Heart right ventricle (tissue), 16 donors: ENCODE results near the gene BID. TPM values are rescaled to one million over a fixed set of nuclear protein-coding genes. Genes with fewer than 3 reads are reported as not detected.

Experiments used
- ATAC-seq, 8 donors: fragments of 200-7000 bp; cut with Tn5 transposase; one replicate each; pipeline ENCODE4 v1.9.1; 2020; ENCODE audit warnings: mild to moderate bottlenecking in 8 of 8, moderate library complexity in 8 of 8, moderate number of reproducible peaks in 1 of 8
- DNase-seq, 2 donors: peaks; one replicate each; pipeline ENCODE4 v3.0.0-alpha.2; 2020
- H3K27ac ChIP-seq, 10 donors: fragments of 200-600 bp; sonication (generic) in 2 of 10; one replicate each; pipeline versions ENCODE4 v1.5.0 to v1.8.0; 2020 to 2022; ENCODE audit warnings: mild to moderate bottlenecking in 3 of 10
- H3K27me3 ChIP-seq, 7 donors: fragments of 200-600 bp; one replicate each; pipeline ENCODE4 v1.8.0; 2021 to 2022; ENCODE audit warnings: mild to moderate bottlenecking in 2 of 7
- H3K36me3 ChIP-seq, 9 donors: fragments of 200-600 bp; sonication (generic) in 1 of 9; one replicate each; pipeline versions ENCODE4 v1.5.0 to v1.8.0; 2020 to 2022; ENCODE audit warnings: mild to moderate bottlenecking in 2 of 9
- H3K4me1 ChIP-seq, 9 donors: fragments of 200-600 bp; sonication (generic) in 1 of 9; one replicate each; pipeline versions ENCODE4 v1.5.0 to v1.8.0; 2020 to 2022; ENCODE audit warnings: mild to moderate bottlenecking in 4 of 9
- H3K4me3 ChIP-seq, 10 donors: fragments of 200-600 bp; sonication (generic) in 2 of 10; one replicate each; pipeline versions ENCODE4 v1.5.0 to v1.8.0; 2020 to 2022; ENCODE audit warnings: mild to moderate bottlenecking in 7 of 10, moderate library complexity in 2 of 10
- H3K9me3 ChIP-seq, 11 donors: fragments of 200-600 bp in 10 of 11; sonication (generic) in 2 of 11; one replicate each; pipeline versions ENCODE4 v1.5.0 to v1.8.0; 2013 to 2022; ENCODE audit warnings: mild to moderate bottlenecking in 2 of 11, control low read depth in 1 of 11, moderate library complexity in 1 of 11
- CTCF ChIP-seq, 9 donors: fragments of 200-600 bp; sonication (generic) in 2 of 9; IDR thresholded peaks; one replicate each; pipeline versions ENCODE4 v1.5.0 to v1.8.0; 2021 to 2022; ENCODE audit warnings: antibody characterized with exemption in 9 of 9, mild to moderate bottlenecking in 5 of 9, moderate library complexity in 1 of 9
- WGBS, 2 donors: extraction: QIAGEN DNeasy Blood & Tissue Kit; methylation state at CpG; one replicate each; pipeline ENCODE4 v1.1.7; 2013; ENCODE audit warnings: inconsistent platforms in 1 of 2; 5-methylcytosine and 5-hydroxymethylcytosine counted together
- intact Hi-C, 10 donors: fragments of 100-400 bp; cut with DNase I; formaldehyde crosslinking; loops; one replicate each; pipeline versions ENCODE4 v1.11.1 to v1.14.2; 2022
- microRNA-seq, 2 donors: library from miRNA; unstranded; fragments of <30 nt; microRNA quantifications; one replicate each; pipeline ENCODE4 v1.2.0, GENCODE V29; 2021
- polyA plus RNA-seq, 2 donors: library from polyadenylated mRNA; stranded (reverse); fragments of 200-250 nt; gene quantifications; one replicate each; pipeline ENCODE4 v1.2.3, GENCODE V29; 2013
- total RNA-seq, 10 donors: library from RNA; stranded (reverse); fragmentation: NEBNext Ultra II Directional in 3 of 10; extraction: Animal tissue kit (Norgen Biotek cat#: 25700) in 3 of 10; gene quantifications; one replicate each; pipeline versions ENCODE4 v1.2.1 to v1.2.4, GENCODE V29; 2021 to 2023
- donor health status: Arrhythmogenic right ventricular cardiomyopathy.
- donor health status: ischemic (EF 13 %, LVEDD 7.1; RV severe dilation, severe dysfunction).
- donor health status: healthy with polysubstance abuse.
- donor health status: DM: no; HTN: yes; CAD: no.
- donor health status: DM: no; HTN: no; CAD: no.
- donor health status: ischemic (EF 25% LVEDD 6.9; RV normal size, moderate dysfunction).
- donor health status: ischemic (EF 25% LVEDD 5.7; RV mildly dilated, moderate dysfunction).
- donor health status: healthy.
- donor health status: DM: yes; HTN: yes; CAD: no.
- donor health status: Ischemic cardiomyopathy.
- donor health status: ischemic (EF 35%, LVEDD 5.7; RV mildly dilated, moderate dysfunction).
- donor health status: nonischemic (EF 11% LVEDD 7.7; RV severe dilation, severe dysfunction).
- donor health status: DM: yes; HTN: yes; CAD: no.
- donor health status: PGD.
- donor health status: ischemic (EF 29% LVEDD 5.4; RV normal size, mild dysfunction).
- donor health status: nonischemic (EF 23%, LVEDD 6.1; RV moderate dilation, normal function).

BID gene
- total and polyA plus RNA-seq, 12 donors = 5.6 to 42.9 (median 10.9) TPM

DNA sequence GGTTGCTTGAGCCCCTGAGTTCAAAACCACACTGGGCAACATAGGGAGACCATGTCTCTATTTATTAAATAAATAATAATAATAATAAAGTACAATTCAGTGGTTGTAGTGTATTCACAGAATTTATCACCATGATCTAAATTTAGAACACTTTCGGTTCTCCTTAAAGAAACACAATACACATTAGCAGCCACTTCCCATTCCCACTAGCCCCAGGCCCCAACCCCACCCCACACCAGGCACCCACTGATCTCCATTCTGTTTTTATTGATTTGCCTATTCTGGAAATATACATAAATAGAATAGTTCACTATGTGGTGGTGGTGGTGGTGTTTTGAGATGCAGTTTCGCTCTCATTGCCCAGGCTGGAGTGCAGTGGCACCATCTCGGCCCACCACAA lies 90.0 kb downstream of the BID start:
- no peak overlapping the region for H3K27ac ChIP-seq
- intact Hi-C loops = no loop called here
- DNase-seq = no peak
- WGBS, 2 donors = 72 to 78% methylated on average over 3 of the region's 3 CpGs
- H3K4me1 ChIP-seq = peaks cover 0 to 17% (median 3%) of the 10 kb centered on the region in 9 donors
- no peaks in the 10 kb centered on the region for H3K27me3 ChIP-seq
- H3K36me3 ChIP-seq = peaks cover 0 to 46% (median 9%) of the 10 kb centered on the region in 9 donors
- H3K4me3 ChIP-seq = no peak overlapping the region
- no peaks in the 10 kb centered on the region for H3K9me3 ChIP-seq
- peak in 1 of 8 donors; percentile 41 for ATAC-seq
- TF ChIP-seq CTCF (IDR thresholded peaks at IDR 0.05) = no peak

Small RNA genes lying within 50 kb of the gene (microRNA-seq; reads per million reads assigned to microRNA genes)
- gene MIR3198-1 = 0 reads per million in 2 donors

Other genes starting within 250 kb of the BID start
- 10 to 100 TPM in 1 of 10 donors, 1 to 10 TPM in 3, under 1 TPM in 6; 0.65 to 13.6 (median 0.87) TPM for gene SLC25A18, start 211.0 kb downstream of the BID start, total RNA-seq
- gene SLC25A18, start 211.0 kb downstream of the BID start, polyA plus RNA-seq = 1 to 10 TPM; 2.3 to 3.6 TPM
- gene ATP6V1E1, start 145.7 kb downstream of the BID start, total RNA-seq = 100 to 1,000 TPM; 179 to 237 (median 218) TPM
- 100 to 1,000 TPM in 1 of 2 donors, 10 to 100 TPM in 1; 73.4 to 278 TPM for gene ATP6V1E1, start 145.7 kb downstream of the BID start, polyA plus RNA-seq
- 100 to 1,000 TPM in 2 of 10 donors, 10 to 100 TPM in 8; 75.9 to 113 (median 91.2) TPM for gene BCL2L13, start 135.7 kb downstream of the BID start, total RNA-seq
- 10 to 100 TPM; 27.9 to 34.2 TPM for gene BCL2L13, start 135.7 kb downstream of the BID start, polyA plus RNA-seq